Ammon's horn (tissue), 1 donor: ENCODE measurements around the gene SP2.

Source experiments
- DNase-seq: peaks from one replicate; pipeline ENCODE4 v3.0.0-alpha.2; 2016; ENCODE audit warnings: low spot score

The SP2 gene

GRCh38 chr17:47949197-47949759 lies 53.2 kb downstream of the SP2 start:
- peak; percentile 89 for DNase-seq

- DNase-seq, result no peak
These were observed 53.9 kb downstream of the SP2 start for GRCh38 chr17:47949946-47950345.

- no peak for DNase-seq
These were observed 54.4 kb downstream of the SP2 start for GRCh38 chr17:47950448-47950847.

- no peak for DNase-seq
These were observed 56.4 kb downstream of the SP2 start for GRCh38 chr17:47952171-47953021.

GRCh38 chr17:47953909-47954308 lies 57.9 kb downstream of the SP2 start:
- DNase-seq, result no peak

GRCh38 chr17:47955497-47956461 lies 59.7 kb downstream of the SP2 start:
- no peak for DNase-seq

GRCh38 chr17:47956791-47957590 lies 61.0 kb downstream of the SP2 start:
- DNase-seq, result no peak

GRCh38 chr17:47957591-47958490 lies 61.8 kb downstream of the SP2 start, which contains the start of gene PRR15L:
Gene PRR15L, minus strand, starts transcription at chr17:47957883. Its CDS starts 4,649 bp downstream, at chr17:47953234.
- no peak for DNase-seq

GRCh38 chr17:47959825-47960655 lies 64.0 kb downstream of the SP2 start:
- DNase-seq, result no peak

- DNase-seq, result no peak
These were observed 65.4 kb downstream of the SP2 start for GRCh38 chr17:47961406-47961805.

- DNase-seq, result no peak
These were observed 66.9 kb downstream of the SP2 start for GRCh38 chr17:47962901-47963300.

- no peak for DNase-seq
These were observed 68.8 kb downstream of the SP2 start for GRCh38 chr17:47964856-47965255.

GRCh38 chr17:47966079-47966519 lies 70.1 kb downstream of the SP2 start:
- no peak for DNase-seq

- DNase-seq, result no peak
These were observed 71.7 kb downstream of the SP2 start for GRCh38 chr17:47967607-47968252.

- DNase-seq, result no peak
These were observed 72.8 kb downstream of the SP2 start for GRCh38 chr17:47968836-47969235.

- DNase-seq, result no peak
These were observed 74.1 kb downstream of the SP2 start for GRCh38 chr17:47969930-47970724.

- DNase-seq, result peak; percentile 100
These were observed 74.9 kb downstream of the SP2 start, which contains the start of gene CDK5RAP3 for GRCh38 chr17:47970725-47971499. Gene CDK5RAP3, plus strand, starts transcription at chr17:47971113. Its CDS starts 34 bp downstream, at chr17:47971147.
